ENCODE results near the gene EVC. TPM values are rescaled to one million over a fixed set of nuclear protein-coding genes. Genes with fewer than 3 reads are reported as not detected.
A peak's percentile ranks its signal among the peaks of the same experiment; 100 is the strongest.

Gene EVC
- total RNA-seq, 2 experiments from 2014 or later: 0.70 to 1.5 TPM

GRCh38 chr4:5730436-5730835 is 19.4 kb downstream of the EVC start:
- Histone ChIP-seq H3K9me3 (ENCODE audit: control insufficient read depth in 1 of 2, insufficient read depth in 1 of 2, low read length in 2 of 2) (peaks cover 0 to 22% of the 10 kb centered on the region in 2 experiments), H3K4me1 (ENCODE audit: insufficient read depth, low read length) (no peaks in the 10 kb centered on the region), H3K27me3 (ENCODE audit: control insufficient read depth in 1 of 2, insufficient read depth in 2 of 2, low read length in 2 of 2) (no peaks in the 10 kb centered on the region), H3K36me3 (ENCODE audit: insufficient read depth, low read length) (no peaks in the 10 kb centered on the region), H3K27ac (ENCODE audit: low read depth in 1 of 2, low read length in 2 of 2) (no peak overlapping the region), H3K4me3 (ENCODE audit: low read length) (no peak overlapping the region)
- Mint-ChIP-seq H3K27ac (no peak overlapping the region), H3K36me3 (ENCODE audit: low read depth) (no peaks in the 10 kb centered on the region), H3K4me3 (no peak overlapping the region), H3K9me3 (no peaks in the 10 kb centered on the region), H3K27me3 (no peaks in the 10 kb centered on the region), H3K4me1 (ENCODE audit: low read depth) (no peaks in the 10 kb centered on the region)
- ChIA-PET POLR2A (no interaction called here), CTCF (no interaction called here)
- no peak for TF ChIP-seq CTCF (IDR thresholded peaks at IDR 0.05)
- no peak for ATAC-seq (ENCODE audit: poor library complexity)
- no peak for DNase-seq
- intact Hi-C loops (cut with DNase I, micrococcal nuclease): no loop called here

GRCh38 chr4:5730993-5731990 is 20.3 kb downstream of the EVC start:
- Histone ChIP-seq H3K9me3 (ENCODE audit: control insufficient read depth in 1 of 2, insufficient read depth in 1 of 2, low read length in 2 of 2) (peaks cover 0 to 22% of the 10 kb centered on the region in 2 experiments), H3K36me3 (ENCODE audit: insufficient read depth, low read length) (no peaks in the 10 kb centered on the region), H3K27ac (ENCODE audit: low read depth in 1 of 2, low read length in 2 of 2) (no peak overlapping the region), H3K27me3 (ENCODE audit: control insufficient read depth in 1 of 2, insufficient read depth in 2 of 2, low read length in 2 of 2) (no peaks in the 10 kb centered on the region), H3K4me3 (ENCODE audit: low read length) (no peak overlapping the region), H3K4me1 (ENCODE audit: insufficient read depth, low read length) (no peaks in the 10 kb centered on the region)
- Mint-ChIP-seq H3K4me3 (no peak overlapping the region), H3K36me3 (ENCODE audit: low read depth) (no peaks in the 10 kb centered on the region), H3K27me3 (no peaks in the 10 kb centered on the region), H3K9me3 (no peaks in the 10 kb centered on the region), H3K4me1 (ENCODE audit: low read depth) (no peaks in the 10 kb centered on the region), H3K27ac (no peak overlapping the region)
- ChIA-PET POLR2A (no interaction called here), CTCF (no interaction called here)
- intact Hi-C loops (cut with DNase I, micrococcal nuclease): no loop called here
- peak in 1 of 14 experiments; percentile 32 for DNase-seq
- TF ChIP-seq CTCF (IDR thresholded peaks at IDR 0.05): no peak
- ATAC-seq (ENCODE audit: poor library complexity): no peak

GRCh38 chr4:5732158-5732557 is 21.2 kb downstream of the EVC start:
- TF ChIP-seq CTCF (IDR thresholded peaks at IDR 0.05): no peak
- no peaks in the 10 kb centered on the region for H3K4me1 ChIP-seq (ENCODE audit: insufficient read depth, low read length)
- no peak overlapping the region for H3K4me3 ChIP-seq (ENCODE audit: low read length)
- ATAC-seq (ENCODE audit: poor library complexity) (no peak), DNase-seq (no peak)
- Mint-ChIP-seq H3K9me3 (no peaks in the 10 kb centered on the region), H3K4me1 (ENCODE audit: low read depth) (no peaks in the 10 kb centered on the region), H3K27me3 (no peaks in the 10 kb centered on the region), H3K4me3 (no peak overlapping the region), H3K27ac (no peak overlapping the region), H3K36me3 (ENCODE audit: low read depth) (no peaks in the 10 kb centered on the region)
- intact Hi-C loops (cut with DNase I, micrococcal nuclease): no loop called here
- ChIA-PET CTCF (no interaction called here), POLR2A (no interaction called here)
- H3K27ac ChIP-seq (ENCODE audit: low read depth in 1 of 2, low read length in 2 of 2): no peak overlapping the region
- H3K9me3 ChIP-seq (ENCODE audit: control insufficient read depth in 1 of 2, insufficient read depth in 1 of 2, low read length in 2 of 2): peaks cover 0 to 22% of the 10 kb centered on the region in 2 experiments
- no peaks in the 10 kb centered on the region for H3K36me3 ChIP-seq (ENCODE audit: insufficient read depth, low read length)
- no peaks in the 10 kb centered on the region for H3K27me3 ChIP-seq (ENCODE audit: control insufficient read depth in 1 of 2, insufficient read depth in 2 of 2, low read length in 2 of 2)
